DMS 273 (cell line): ENCODE data around the gene EXOC3.
"Not testable (repeated sequence)": the region's sequence is repeated elsewhere in the genome, so short reads cannot be mapped to it uniquely, and the experiment has no call there.

Source experiments
- DNase-seq: peaks from one replicate; lab custom pipeline; 2025; ENCODE audit not compliant: unreplicated experiment; lab: John Stamatoyannopoulos, UW

The EXOC3 gene

DNA sequence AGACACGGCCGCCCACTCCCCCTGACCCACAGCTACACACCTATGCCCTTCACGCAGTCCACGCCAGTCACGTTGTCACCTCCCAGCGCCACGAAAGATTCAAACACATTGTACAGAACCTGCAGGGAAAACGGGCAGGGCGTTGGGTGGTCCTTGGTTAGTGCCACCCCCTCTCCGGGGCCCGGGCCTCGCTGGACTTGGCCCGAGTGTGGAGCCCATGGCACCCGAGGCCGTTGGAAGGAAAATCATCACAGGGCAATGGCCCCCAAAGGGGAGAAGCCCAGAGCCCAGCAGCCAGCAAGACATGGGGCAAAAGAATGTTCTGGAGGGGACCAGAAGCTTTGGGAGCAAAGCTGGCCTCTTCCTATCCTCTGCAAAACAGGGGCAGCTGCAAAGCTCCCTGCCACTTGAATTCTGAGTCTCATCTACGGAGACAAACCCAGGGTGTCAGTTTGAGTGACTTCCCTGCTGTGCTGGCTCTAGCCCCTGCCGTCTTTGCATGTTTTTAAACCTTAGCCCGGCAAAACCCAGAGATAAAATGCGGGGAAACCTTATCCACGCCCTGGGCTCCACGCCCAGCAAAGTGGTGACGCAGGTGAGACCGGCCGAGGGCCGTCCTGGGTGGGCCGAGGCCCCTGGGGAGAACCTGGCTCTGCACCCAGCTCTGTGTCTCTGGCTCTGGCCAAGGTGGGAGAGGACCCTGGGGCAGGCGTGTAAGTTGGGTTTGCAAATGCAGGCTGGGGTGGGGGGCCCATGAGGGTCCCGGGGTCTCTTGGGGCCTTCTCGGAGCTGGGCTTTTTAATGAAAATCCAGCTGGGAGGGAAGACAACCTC, 42.4 kb downstream of the EXOC3 start:
- DNase-seq: no peak

DNA sequence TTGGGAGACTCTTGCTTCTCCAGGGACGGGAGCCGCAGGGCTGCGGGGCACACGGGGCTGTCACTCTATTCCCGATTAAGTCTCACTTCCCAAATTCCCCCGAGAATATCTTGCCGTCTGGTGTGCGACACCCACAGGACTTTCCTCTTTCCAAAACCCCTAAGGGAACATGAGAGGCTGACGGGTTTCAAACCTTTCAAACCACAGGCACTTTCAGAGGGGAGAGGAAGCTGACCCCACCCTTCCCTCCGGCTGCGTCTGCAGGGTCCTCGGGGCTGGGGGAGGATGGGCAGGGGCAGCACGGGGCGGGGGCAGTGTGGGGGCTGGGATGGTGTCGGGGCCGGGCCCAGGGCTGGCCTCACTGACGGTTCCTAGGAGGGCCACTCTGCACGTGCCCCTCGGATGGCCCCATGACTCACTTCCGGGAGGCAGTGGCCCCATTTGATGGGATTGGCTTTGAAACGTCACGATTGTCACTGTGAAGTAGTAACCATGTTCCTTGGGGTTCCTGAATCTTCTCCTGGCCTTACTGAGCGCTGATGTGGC, 43.0 kb downstream of the EXOC3 start:
- no peak for DNase-seq

DNA sequence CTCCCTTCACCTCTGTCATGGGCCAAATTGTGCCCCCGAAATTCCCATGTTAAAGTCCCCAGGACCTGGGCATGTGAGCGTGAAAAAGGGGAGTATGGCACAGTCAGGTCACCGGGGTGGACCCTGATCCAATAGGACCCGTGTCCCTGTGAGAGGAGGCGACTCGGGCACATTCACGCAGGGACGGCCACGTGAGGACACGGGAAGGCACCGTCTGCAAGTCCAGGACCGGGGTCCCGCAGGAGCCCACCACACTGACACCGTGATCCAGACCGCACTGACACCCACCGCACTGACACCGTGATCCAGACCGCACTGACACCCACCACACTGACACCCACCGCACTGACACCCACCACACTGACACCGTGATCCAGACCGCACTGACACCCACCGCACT, 43.6 kb downstream of the EXOC3 start:
- not testable (repeated sequence) for DNase-seq

DNA sequence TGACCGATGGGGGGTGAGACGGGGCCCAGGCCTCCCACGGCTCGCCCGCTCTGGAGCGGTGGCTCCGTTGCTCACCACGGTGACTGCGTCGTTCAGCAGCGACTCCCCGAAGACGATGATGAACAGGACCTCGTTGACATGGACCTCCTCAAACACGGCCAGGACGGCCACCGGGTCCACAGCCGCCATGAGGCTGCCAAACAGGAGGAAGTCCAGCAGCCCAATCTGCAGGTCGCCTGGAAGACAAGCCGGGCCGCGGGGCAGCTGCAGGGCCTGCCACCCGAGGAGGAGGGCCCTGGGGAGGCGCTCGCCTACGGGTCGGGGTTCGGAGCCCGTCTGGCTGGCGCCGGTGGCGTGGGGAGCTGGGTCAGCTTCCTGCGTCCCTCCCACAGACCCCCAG, 45.3 kb downstream of the EXOC3 start:
- no peak for DNase-seq

DNA sequence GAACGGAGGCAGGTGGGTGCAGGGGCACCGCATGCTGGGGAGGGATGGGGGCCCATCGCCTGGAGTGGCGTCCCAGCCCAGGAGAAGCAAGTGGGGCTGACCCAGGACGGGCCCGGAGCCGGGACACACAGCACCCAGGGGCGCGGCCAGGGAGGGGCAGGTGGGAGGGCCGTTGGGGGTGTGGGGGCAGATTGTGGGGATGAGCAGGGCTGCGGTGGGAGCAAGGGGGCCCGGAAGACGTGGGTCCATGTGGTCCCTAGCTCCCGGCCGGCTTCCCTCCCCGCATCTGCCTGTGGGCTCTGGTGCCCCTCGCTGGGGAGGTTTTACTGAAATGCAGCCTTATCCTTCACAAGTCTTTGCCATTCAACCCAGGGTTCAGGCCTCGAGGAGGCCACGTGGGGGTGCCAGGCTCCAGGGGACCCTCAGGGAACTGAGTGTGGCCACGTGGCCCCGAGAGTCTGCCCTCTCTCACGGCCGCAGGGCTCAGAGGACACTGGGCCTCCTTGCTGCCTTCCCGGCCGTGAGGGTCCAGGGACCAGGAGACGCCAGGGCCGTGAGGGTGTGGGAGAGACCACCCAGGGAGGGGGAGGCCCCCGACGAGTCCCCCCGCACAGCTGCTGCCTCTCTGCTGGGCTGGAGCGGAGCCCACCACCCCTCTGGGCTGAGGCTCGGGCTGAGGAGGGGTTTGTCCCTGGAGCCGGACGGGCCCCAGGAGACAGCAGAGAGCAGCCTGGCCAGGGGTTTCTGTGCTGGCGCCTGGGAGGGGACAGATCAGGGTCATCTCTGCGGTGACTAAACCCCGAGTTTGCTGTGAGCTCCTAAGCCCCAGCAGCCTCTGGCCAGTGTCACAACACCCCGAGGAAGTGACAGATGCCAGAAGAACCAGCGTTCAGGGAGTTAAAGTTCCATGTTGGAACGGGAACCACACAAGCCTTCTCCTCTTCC, 46.0 kb downstream of the EXOC3 start:
- DNase-seq: no peak

DNA sequence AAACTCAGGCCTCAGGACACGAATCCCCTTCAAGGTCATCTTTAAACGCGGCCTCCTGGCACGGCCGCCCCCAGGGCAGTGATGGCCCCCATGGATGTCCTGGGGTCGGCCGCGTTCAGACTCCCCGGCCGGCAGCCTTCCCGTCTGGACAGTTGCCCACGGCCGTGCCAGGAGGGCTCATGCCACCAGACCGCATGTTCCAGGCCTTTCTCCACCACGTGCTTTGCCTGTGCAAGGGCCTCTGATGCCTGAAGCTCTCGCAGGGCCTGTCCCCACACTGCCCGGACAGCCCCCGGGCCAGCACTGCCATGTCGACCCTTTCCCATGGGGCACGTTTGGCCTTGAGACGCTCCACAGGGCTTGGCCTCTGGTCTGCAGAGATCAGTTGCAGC, 46.7 kb downstream of the EXOC3 start:
- DNase-seq: no peak

DNA sequence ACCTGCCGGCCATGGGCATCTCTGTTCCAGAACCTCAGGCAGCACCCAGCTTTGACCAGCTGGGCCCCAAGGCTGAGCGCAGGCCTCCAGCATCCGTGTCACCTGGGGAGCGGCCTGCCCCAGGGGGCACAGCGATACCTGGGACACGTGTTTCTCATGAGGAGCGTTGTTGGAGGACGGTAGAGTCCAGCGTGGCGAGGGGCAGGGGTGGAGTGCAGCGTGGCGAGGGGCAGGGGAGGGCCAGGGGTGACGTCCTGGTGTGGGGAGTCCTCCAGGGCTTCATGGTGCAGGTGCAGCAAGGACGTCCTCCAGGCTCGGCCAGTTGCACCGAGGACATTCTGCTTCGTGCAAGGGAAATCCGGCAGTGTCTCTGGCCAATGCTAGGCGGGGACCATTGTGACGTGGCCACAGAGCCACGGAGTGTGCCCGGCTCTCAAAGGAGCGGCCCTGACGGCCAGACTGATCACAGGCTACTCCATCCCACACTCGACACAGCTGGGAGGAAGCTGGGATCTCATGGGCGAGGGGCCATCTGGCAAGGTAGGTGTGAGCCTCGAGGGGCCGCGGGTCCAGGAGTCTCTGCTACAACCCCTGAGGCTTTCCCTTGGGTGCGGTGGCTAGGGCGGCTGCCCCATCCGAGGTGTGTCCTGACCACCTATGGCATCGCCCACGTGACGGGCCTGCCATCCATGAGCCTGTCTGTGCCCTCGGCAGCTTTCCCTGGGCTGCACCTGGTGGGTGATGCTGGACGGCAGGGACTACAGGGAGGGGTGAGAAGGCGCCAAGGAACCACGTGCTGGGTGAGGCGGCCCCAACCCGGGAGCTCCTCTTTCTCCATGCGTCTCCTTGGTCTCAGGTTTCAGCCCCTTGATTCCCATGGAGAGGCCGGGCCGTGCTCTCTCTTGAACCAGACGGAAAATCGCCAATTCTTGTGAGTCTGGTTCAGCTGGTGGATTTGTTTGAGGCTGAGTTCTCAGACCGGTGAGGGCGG, 47.4 kb downstream of the EXOC3 start:
- DNase-seq: peak; percentile 51

DNA sequence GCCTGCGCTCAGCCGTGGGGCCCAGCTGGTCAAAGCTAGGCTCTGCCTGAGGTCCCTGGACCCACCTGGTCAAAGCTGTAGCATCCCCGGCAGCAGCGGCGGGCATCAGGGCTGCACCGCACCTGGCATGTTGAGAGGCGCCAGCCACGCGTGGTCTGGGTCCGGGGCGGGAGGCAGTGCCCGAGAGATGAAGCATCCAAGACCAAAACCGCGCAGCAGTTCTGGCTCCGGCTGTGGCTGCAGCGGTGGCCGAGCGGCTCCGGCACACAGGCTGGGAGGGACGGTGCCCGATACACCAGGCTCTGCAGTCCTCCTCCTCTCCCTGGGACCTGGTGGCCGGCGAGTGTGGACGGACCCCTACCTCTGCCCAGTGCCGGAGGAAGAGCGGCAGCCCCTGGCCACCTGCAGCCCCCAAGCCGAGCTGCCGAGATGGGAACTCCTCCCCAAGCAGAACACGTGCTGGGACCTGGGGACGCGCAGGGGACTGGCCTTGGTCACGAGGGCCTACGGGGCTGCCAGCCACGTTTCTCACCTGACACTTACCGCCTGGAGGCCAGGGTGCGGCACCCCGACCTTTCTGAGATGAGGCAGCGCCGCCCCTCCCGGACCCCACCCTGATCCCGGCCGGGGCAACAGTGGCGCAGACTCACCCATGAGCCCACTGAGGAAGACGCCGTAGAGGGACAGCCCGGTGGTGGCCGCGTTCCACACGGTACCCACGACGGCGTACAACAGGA, 48.3 kb downstream of the EXOC3 start:
- no peak for DNase-seq

DNA sequence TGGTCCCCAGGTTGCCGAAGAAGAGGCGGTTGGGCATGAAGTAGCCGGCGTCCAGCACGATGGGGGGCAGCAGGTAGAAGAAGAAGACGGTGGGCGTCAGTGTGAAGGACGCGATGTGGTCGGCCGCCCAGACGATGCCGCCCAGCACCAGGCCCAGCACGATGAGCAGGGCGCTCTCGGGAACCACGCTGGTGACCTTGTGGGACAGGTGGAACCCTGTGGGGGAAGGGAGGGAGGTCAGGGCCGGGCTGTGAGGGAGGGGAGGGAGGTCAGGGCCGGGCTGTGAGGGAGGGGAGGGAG, 48.8 kb downstream of the EXOC3 start:
- no peak for DNase-seq

DNA sequence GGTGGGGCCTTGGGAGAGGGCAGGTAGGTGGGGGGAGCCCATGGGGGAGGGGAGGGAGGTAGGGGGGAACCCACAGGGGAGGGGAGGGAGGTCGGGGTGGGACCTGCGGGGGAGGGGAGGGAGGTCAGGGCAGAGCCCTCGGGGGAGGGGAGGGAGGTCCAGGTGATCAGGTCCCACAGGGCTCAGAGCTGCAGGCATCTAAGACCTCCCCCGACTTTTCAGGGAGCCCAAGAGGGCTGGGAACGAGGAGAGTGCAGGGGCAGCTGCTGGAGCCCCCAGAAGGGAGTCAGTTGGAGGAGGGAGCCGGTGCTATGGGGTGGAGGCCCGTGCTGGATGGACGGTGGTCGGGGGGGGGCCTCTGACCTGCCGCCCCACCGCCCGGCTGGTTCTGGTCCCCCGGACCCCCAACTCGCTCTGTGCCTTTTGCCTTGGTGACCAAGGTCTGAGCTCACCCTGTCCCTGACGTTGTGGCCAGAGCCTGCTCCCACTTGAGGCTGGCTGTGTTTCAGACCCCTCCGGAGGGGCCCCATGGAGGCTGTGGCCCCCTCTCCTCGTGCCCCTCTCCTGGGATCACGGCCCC, 49.4 kb downstream of the EXOC3 start:
- DNase-seq: no peak

DNA sequence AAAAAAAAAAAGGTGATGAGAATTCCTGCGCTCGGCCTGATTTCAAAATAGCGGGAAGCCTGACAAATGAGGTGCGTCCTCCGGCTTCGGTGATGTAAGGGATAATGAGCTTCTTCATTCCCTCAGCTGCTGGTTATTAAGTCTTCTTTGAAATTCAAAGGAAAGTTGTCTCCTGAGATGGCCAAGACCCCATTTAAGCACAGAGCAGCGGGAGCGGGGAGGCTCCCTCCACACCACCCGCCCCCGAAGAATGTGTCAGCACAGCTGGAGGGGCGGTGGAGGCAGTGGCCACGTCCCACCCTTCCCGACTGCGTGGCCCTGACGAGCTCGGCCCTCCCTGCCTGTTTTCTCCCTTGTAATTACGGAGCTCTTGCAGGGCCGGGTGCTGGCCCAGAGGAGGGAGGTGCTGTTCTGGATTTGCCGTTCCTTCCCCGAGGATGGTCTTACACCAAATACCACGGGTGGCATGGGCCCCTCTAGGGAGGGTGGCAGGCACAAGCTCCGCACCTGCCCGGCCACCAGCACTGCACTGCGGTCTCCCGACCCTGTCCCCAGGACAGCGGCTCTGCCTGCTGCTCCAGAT, 50.2 kb downstream of the EXOC3 start:
- DNase-seq: peak; percentile 52

DNA sequence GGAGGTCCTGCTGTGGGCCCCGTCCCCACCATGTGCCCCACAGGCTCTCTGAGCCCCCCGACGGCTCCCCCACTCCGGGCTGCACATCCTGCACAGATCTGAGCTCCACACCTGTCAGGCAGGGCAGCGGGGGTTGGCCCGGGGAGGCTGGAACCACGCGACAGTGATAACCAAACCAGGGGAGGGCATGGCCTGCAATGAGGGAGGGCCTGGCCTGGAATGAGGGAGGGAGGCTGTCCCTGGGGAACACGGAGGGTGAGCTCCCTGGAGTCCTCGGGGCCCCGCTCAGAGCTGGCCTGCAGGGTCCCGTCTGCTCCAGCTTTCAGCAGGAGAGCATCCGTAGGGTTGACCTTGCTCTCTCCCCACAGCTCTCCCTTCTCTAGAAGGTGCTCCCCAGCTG, 50.8 kb downstream of the EXOC3 start:
- DNase-seq: no peak

DNA sequence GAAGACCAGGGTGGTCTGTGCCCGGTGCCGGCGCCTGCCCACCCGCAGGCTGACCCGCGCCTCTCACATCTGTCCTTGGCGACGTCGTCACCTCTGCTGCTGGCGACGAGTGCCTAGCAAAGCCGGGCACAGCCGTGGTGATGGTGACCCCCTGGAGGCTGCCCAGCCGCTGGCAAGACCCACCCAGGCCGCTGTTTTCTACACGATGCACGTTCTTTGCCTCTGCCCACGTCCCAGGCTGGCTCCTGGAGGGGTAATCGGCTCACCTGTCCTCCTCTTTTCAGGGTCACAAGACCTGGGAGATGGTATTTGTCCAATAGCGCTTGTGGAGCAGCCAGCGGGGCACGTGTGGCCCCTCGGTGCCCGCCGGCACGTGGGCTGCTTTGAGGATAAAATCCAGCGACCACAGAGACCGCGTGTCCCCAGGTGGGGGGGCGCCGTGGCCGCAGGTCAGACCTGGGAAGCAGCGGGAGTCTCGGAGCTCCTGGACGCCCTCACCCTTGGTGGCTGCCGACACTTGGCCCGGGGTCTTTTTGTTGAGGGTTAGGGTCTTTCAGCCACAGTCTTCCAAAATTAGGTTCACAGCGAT, 51.8 kb downstream of the EXOC3 start:
- DNase-seq: no peak

DNA sequence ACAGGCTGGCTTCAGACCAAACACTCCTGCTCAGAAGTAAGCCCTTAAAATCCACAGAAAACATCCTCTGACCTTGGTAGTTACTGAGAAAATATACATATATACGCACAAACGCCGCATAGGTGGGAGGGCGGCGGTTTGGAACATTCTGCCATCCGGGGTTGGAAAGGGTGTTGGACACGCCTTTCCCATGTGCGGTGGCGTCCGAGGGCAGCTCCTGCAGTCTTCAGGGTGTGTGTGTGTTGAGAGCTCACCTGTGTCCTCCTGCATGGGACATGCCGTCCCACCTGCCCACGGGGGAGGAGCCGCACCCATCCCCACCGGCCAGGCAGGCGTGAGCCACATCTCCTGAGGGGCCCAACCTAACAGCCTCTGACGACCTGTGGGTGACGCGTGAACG, 53.1 kb downstream of the EXOC3 start:
- DNase-seq: no peak

DNA sequence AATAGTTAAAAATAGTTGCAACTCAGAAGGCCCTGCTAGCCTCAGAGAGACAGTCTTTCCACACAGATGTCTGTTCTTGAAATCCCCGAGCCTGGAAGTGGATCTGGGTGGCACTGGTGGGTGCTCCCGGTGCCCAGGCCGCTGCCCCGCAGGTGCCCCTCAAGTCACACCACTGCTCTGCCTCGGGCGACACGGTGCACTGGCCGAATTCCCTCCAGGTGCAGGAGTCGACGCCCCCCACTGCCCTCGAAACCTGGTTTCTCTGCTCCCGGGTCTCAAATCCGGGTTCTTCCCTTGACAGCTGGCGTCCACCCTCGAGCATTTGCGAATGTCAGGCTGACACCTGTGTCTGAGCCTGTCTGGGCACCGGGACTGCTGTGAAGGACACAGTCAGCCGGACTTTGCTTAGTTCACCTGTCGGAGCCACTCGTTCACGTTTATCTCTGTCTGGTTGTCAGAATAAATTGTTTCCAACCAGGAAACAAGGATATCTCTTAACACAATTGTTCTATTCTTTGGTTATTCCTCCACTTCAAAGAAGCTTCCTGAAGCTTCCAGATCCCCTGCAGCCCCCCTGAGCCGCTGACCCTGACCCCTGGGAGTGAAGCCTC, 54.2 kb downstream of the EXOC3 start:
- DNase-seq: no peak

DNA sequence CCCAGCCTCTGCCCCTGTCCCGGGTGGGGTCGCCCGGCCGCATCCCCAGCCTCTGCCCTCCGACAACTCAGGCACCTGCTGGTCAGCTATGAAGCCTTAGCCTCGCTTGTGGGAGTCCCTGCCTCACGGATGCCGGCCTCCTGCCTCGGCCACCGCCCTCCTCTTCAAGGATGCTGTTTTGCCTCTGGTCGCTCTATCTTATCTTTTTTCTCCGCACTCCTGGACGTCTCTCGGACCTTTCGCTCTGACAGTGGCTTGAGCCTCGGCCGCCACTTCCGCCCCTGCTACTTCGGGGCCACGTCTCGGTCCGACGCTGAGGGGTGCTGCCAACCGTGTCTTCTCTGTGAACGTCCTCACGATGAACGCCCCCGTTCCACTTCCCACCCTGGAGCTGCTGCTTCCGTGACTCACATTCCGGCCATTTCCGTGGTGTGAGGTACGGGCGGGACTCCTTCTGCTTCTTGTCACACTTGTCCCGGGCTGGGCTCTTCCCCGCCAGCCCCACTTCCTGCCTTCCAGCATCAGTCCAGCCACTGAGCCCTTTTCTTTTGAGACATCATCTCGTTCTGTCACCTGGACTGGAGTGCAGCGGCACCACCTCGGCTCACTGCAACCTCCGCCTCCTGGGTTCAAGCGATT, 55.0 kb downstream of the EXOC3 start:
- no peak for DNase-seq

DNA sequence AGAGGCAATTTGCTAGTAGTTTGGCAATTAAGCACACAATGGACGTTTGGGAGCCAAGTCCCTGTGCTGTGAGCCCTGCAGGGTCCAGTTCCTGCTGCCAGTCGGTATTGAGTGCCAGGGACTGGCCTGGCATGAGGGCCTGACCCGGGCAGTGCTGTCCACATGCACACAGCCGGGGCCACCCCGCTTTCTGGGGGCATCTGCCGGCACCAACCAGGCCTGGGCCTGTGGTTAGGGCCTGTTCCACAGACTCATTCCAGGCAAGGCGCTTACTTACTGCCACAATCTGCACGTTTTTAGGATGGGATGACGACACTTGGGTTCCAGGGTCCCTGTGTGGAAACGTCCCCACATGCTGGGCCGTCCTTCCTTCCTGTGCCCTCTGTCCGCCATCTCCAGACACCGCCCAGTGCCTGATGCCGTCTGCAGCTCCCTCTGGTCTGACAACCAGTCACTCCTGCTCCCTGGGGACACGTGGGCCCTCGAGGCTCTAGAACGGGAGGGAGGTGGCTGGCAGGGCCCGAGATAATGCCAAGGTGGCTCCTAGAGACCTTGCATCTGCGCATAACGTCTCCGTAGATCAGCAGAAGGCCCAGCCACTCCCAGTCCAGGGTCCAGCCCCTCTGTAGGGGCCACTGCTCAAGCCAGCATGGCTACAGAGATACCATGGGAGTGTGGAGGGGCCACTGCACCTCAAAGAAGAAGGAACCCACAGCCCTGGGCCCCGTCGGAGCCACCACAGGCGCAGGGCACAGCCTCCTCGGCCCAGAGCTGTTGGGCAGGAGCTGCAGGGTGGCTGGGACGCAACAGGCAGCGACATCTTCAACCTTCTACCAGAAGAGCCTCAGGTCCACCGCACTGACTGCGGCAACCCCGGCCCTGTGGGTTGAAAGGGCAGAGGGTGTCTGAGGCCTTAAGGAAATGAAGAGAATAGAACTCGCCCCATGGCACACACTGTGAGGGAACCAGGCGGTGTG, 56.5 kb downstream of the EXOC3 start:
- no peak for DNase-seq
